ENCODE results near the gene CCL7. TPM values are rescaled to one million over a fixed set of nuclear protein-coding genes. Genes with fewer than 3 reads are reported as not detected.

The CCL7 gene
- total and polyA plus RNA-seq, 4 donors = not detected

DNA sequence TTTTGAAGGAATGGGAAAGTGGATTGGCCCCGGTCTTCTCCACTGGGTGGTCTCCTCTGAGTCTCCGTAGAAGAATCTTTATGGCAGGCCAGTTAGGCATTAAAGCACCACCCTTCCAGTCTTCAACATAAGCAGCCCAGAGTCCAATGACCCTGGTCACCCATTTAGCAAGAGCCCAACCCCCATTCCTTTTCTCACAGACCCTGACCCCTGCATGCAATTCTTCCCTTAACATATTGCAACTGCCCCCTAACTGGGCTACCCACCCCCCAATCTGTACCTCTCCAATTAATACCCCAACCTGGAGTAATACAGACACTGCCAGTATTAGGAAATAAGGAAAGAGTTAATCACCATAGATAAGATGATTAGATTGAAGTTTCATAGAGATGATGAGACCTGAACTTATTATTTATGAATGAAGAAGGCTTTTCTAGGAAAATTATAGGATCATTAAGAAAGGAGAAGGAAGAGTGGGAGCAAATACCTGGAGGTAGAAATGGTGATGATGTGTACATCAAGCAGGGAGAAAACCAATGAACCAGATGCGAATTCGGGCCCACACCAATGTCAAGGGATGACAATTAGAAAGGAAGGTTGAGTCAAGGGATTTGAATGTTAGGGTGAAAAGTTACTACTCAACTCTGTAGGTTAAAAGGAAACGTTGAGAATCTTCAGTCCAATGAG is 12.6 kb upstream of the CCL7 start:
- Histone ChIP-seq H3K9ac (ENCODE audit: low read depth in 1 of 2, low read length in 2 of 2) (no peak overlapping the region), H3K27ac (ENCODE audit: low read depth in 1 of 2, low read length in 2 of 2) (no peak overlapping the region), H3K4me3 (ENCODE audit: low read depth in 1 of 3, low read length in 3 of 3) (no peak overlapping the region), H3K27me3 (ENCODE audit: control insufficient read depth in 4 of 4, insufficient read depth in 4 of 4, low read length in 3 of 4) (no peaks in the 10 kb centered on the region), H3K36me3 (ENCODE audit: control insufficient read depth in 4 of 4, insufficient read depth in 3 of 4, low read depth in 1 of 4, low read length in 3 of 4) (no peaks in the 10 kb centered on the region), H3K4me1 (ENCODE audit: control insufficient read depth in 4 of 4, insufficient read depth in 4 of 4, low read length in 3 of 4) (peaks cover 0 to 4% (median 2%) of the 10 kb centered on the region in 4 donors), H3K9me3 (ENCODE audit: control insufficient read depth in 4 of 4, low read length in 3 of 4) (no peaks in the 10 kb centered on the region)
- 72% methylated on average over 5 of the region's 5 CpGs for WGBS
- TF ChIP-seq TAF1 (conservative IDR thresholded peaks at IDR 0.05) (no peak), EGR1 (IDR thresholded peaks at IDR 0.05; ENCODE audit: low read depth in 2 of 2) (no peak), SP1 (IDR thresholded peaks at IDR 0.05) (no peak), HNF4G (IDR thresholded peaks at IDR 0.05) (no peak), FOXA1 (IDR thresholded peaks at IDR 0.05) (no peak), NR2F2 (IDR thresholded peaks at IDR 0.05) (no peak), RXRA (IDR thresholded peaks at IDR 0.05) (no peak), JUND (IDR thresholded peaks at IDR 0.05) (no peak), FOXA2 (IDR thresholded peaks at IDR 0.05) (no peak), GABPA (IDR thresholded peaks at IDR 0.05 in 1 of 2, conservative IDR thresholded peaks at IDR 0.05 in 1 of 2) (no peak), YY1 (IDR thresholded peaks at IDR 0.05) (no peak), HNF4A (conservative IDR thresholded peaks at IDR 0.05) (no peak), RAD21 (IDR thresholded peaks at IDR 0.05) (no peak)
- TF ChIP-seq, protein P1, sequence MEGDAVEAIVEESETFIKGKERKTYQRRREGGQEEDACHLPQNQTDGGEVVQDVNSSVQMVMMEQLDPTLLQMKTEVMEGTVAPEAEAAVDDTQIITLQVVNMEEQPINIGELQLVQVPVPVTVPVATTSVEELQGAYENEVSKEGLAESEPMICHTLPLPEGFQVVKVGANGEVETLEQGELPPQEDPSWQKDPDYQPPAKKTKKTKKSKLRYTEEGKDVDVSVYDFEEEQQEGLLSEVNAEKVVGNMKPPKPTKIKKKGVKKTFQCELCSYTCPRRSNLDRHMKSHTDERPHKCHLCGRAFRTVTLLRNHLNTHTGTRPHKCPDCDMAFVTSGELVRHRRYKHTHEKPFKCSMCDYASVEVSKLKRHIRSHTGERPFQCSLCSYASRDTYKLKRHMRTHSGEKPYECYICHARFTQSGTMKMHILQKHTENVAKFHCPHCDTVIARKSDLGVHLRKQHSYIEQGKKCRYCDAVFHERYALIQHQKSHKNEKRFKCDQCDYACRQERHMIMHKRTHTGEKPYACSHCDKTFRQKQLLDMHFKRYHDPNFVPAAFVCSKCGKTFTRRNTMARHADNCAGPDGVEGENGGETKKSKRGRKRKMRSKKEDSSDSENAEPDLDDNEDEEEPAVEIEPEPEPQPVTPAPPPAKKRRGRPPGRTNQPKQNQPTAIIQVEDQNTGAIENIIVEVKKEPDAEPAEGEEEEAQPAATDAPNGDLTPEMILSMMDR (IDR thresholded peaks at IDR 0.05; ENCODE audit: low read depth, low read length, missing input control) = no peak
- TF ChIP-seq, protein P2, sequence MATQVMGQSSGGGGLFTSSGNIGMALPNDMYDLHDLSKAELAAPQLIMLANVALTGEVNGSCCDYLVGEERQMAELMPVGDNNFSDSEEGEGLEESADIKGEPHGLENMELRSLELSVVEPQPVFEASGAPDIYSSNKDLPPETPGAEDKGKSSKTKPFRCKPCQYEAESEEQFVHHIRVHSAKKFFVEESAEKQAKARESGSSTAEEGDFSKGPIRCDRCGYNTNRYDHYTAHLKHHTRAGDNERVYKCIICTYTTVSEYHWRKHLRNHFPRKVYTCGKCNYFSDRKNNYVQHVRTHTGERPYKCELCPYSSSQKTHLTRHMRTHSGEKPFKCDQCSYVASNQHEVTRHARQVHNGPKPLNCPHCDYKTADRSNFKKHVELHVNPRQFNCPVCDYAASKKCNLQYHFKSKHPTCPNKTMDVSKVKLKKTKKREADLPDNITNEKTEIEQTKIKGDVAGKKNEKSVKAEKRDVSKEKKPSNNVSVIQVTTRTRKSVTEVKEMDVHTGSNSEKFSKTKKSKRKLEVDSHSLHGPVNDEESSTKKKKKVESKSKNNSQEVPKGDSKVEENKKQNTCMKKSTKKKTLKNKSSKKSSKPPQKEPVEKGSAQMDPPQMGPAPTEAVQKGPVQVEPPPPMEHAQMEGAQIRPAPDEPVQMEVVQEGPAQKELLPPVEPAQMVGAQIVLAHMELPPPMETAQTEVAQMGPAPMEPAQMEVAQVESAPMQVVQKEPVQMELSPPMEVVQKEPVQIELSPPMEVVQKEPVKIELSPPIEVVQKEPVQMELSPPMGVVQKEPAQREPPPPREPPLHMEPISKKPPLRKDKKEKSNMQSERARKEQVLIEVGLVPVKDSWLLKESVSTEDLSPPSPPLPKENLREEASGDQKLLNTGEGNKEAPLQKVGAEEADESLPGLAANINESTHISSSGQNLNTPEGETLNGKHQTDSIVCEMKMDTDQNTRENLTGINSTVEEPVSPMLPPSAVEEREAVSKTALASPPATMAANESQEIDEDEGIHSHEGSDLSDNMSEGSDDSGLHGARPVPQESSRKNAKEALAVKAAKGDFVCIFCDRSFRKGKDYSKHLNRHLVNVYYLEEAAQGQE (IDR thresholded peaks at IDR 0.05) = no peak
- TF ChIP-seq, protein P3, sequence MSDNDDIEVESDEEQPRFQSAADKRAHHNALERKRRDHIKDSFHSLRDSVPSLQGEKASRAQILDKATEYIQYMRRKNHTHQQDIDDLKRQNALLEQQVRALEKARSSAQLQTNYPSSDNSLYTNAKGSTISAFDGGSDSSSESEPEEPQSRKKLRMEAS (IDR thresholded peaks at IDR 0.05) = no peak
- TF ChIP-seq, protein P4, sequence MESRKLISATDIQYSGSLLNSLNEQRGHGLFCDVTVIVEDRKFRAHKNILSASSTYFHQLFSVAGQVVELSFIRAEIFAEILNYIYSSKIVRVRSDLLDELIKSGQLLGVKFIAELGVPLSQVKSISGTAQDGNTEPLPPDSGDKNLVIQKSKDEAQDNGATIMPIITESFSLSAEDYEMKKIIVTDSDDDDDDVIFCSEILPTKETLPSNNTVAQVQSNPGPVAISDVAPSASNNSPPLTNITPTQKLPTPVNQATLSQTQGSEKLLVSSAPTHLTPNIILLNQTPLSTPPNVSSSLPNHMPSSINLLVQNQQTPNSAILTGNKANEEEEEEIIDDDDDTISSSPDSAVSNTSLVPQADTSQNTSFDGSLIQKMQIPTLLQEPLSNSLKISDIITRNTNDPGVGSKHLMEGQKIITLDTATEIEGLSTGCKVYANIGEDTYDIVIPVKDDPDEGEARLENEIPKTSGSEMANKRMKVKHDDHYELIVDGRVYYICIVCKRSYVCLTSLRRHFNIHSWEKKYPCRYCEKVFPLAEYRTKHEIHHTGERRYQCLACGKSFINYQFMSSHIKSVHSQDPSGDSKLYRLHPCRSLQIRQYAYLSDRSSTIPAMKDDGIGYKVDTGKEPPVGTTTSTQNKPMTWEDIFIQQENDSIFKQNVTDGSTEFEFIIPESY (IDR thresholded peaks at IDR 0.05) = no peak
- TF ChIP-seq, protein P5, sequence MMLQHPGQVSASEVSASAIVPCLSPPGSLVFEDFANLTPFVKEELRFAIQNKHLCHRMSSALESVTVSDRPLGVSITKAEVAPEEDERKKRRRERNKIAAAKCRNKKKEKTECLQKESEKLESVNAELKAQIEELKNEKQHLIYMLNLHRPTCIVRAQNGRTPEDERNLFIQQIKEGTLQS (IDR thresholded peaks at IDR 0.05) = no peak
- DNase-seq (ENCODE audit: low spot score) = no peak

Measured in liver (tissue), 9 donors.